Measurements from ENCODE around the gene TPM3. TPM values are rescaled to one million over a fixed set of nuclear protein-coding genes. Genes with fewer than 3 reads are reported as not detected.
"Not testable (repeated sequence)": the region's sequence is repeated elsewhere in the genome, so short reads cannot be mapped to it uniquely, and the experiment has no call there.

The TPM3 gene
- total RNA-seq, 3 donors from 2014 or later: 236 to 302 (median 245) TPM

DNA sequence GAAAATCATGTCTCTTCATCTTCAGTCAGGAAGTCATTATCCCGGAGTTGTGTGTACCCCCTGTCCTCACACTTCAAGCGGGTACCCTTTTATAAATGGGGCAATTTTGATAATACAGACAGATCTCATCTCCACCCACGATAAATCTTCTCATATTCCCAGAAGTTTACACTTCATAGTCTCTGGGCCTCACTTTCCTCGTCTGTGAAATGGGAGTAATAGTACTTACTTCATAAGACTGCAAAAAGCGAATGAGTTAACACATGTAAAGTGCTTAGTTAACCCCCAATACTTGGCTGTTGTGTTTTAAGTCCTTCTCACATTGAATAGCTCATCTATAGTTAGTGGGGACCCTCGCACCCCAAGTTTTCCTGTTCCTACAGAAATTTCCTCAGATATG is 37.8 kb downstream of the TPM3 start:
- H3K9me3 ChIP-seq: no peaks in the 10 kb centered on the region
- no peaks in the 10 kb centered on the region for H3K27me3 ChIP-seq
- no peak for TF ChIP-seq CTCF (IDR thresholded peaks at IDR 0.05)
- no peak for TF ChIP-seq POLR2A (IDR thresholded peaks at IDR 0.05)
- TF ChIP-seq POLR2AphosphoS5 (IDR thresholded peaks at IDR 0.05): no peak
- H3K36me3 ChIP-seq: no peaks in the 10 kb centered on the region
- no peak overlapping the region for H3K4me3 ChIP-seq
- H3K27ac ChIP-seq: peak overlapping the region; percentile 43 to 77
- intact Hi-C loops (cut with DNase I; ENCODE audit: low total_unique reads): no loop called here
- no peak for DNase-seq (ENCODE audit: low spot score in 2 of 2)
- no peaks in the 10 kb centered on the region for H3K4me1 ChIP-seq

- Histone ChIP-seq H3K27me3 (no peaks in the 10 kb centered on the region), H3K4me3 (no peak overlapping the region), H3K4me1 (no peaks in the 10 kb centered on the region), H3K36me3 (no peaks in the 10 kb centered on the region), H3K27ac (no peak overlapping the region), H3K9me3 (no peaks in the 10 kb centered on the region)
- TF ChIP-seq CTCF (IDR thresholded peaks at IDR 0.05) (no peak), POLR2AphosphoS5 (IDR thresholded peaks at IDR 0.05) (no peak), POLR2A (IDR thresholded peaks at IDR 0.05) (no peak)
- DNase-seq (ENCODE audit: low spot score in 2 of 2): no peak
- intact Hi-C loops (cut with DNase I; ENCODE audit: low total_unique reads): no loop called here
Measured at GRCh38 chr1:154151311-154151710, 40.6 kb downstream of the TPM3 start.

DNA sequence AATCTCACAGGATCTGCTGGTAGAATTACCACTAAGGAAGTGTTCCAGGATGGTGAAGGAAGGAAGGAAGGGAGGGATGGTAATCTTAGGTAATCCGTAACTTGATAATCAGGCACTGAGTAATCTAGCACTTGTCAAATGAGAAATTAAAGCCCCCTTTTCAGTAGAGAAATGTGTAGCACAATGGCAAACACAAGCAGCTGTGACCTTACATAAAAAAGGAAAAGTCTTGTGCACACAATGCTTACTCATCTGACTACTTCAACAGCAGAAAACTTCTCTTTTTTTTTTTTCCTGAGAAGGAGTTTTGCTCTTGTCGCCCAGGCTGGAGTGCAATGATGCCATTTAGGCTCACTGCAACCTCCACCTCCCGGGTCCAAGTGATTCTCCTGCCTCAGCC is 43.1 kb downstream of the TPM3 start:
- no peaks in the 10 kb centered on the region for H3K4me1 ChIP-seq
- H3K27me3 ChIP-seq: no peaks in the 10 kb centered on the region
- DNase-seq (ENCODE audit: low spot score in 2 of 2): no peak
- H3K27ac ChIP-seq: no peak overlapping the region
- TF ChIP-seq CTCF (IDR thresholded peaks at IDR 0.05): no peak
- no peak for TF ChIP-seq POLR2AphosphoS5 (IDR thresholded peaks at IDR 0.05)
- no peak for TF ChIP-seq POLR2A (IDR thresholded peaks at IDR 0.05)
- H3K36me3 ChIP-seq: no peaks in the 10 kb centered on the region
- no peaks in the 10 kb centered on the region for H3K9me3 ChIP-seq
- intact Hi-C loops (cut with DNase I; ENCODE audit: low total_unique reads): loop anchor here (5.0 kb wide), 1 partner anchor 1603 kb away; no protein-coding TSS in a partner anchor
- no peak overlapping the region for H3K4me3 ChIP-seq

- not testable (repeated sequence) for H3K27me3 ChIP-seq; H3K4me1 ChIP-seq; H3K36me3 ChIP-seq; DNase-seq (ENCODE audit: low spot score in 2 of 2); H3K27ac ChIP-seq; H3K9me3 ChIP-seq; H3K4me3 ChIP-seq
- intact Hi-C loops (cut with DNase I; ENCODE audit: low total_unique reads): loop anchor here (5.0 kb wide), 1 partner anchor 1605 kb away; no protein-coding TSS in a partner anchor
Measured at GRCh38 chr1:154147505-154147904, 44.4 kb downstream of the TPM3 start.

GRCh38 chr1:154145986-154146385 is 45.9 kb downstream of the TPM3 start:
- Histone ChIP-seq H3K9me3 (no peaks in the 10 kb centered on the region), H3K27me3 (no peaks in the 10 kb centered on the region), H3K4me1 (no peaks in the 10 kb centered on the region), H3K36me3 (no peaks in the 10 kb centered on the region), H3K27ac (no peak overlapping the region), H3K4me3 (no peak overlapping the region)
- intact Hi-C loops (cut with DNase I; ENCODE audit: low total_unique reads): loop anchor here (5.0 kb wide), 1 partner anchor 1606 kb away; no protein-coding TSS in a partner anchor
- no peak for DNase-seq (ENCODE audit: low spot score in 2 of 2)
- TF ChIP-seq CTCF (IDR thresholded peaks at IDR 0.05) (peak in 2 of 3 donors; percentile 13 to 20), POLR2AphosphoS5 (IDR thresholded peaks at IDR 0.05) (no peak)

DNA sequence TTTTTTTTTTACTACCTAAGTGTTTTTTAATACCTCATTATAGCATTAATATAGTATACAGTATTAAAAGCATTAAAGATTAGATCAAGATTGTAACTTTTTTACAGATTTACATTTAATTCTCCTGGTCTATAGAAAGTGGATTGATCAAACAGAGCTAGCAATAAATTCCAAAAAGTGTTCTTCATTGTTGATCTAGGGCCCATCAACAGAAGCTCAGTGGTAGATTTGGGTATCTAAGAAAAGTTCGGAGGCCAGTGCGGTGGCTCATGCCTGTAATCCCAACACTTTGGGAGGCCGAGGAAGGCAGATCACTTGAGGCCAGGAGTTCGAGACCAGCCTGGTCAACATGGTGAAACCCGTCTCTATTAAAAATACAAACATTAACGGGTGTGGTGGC is 49.5 kb downstream of the TPM3 start:
- no peaks in the 10 kb centered on the region for H3K4me1 ChIP-seq
- no peaks in the 10 kb centered on the region for H3K9me3 ChIP-seq
- H3K36me3 ChIP-seq: no peaks in the 10 kb centered on the region
- intact Hi-C loops (cut with DNase I; ENCODE audit: low total_unique reads): no loop called here
- H3K27me3 ChIP-seq: no peaks in the 10 kb centered on the region
- no peak for DNase-seq (ENCODE audit: low spot score in 2 of 2)
- H3K4me3 ChIP-seq: no peak overlapping the region
- TF ChIP-seq CTCF (IDR thresholded peaks at IDR 0.05): no peak
- TF ChIP-seq POLR2A (IDR thresholded peaks at IDR 0.05): no peak
- no peak for TF ChIP-seq POLR2AphosphoS5 (IDR thresholded peaks at IDR 0.05)
- H3K27ac ChIP-seq: no peak overlapping the region

All from breast epithelium (tissue), 4 donors.